Trophoblast cell (in vitro differentiated cells and primary cell): ENCODE results near the gene CDKAL1.
"Not testable (repeated sequence)": the region's sequence is repeated elsewhere in the genome, so short reads cannot be mapped to it uniquely, and the experiment has no call there.

Experiments used
- DNase-seq, 2 donors: peaks; one replicate each; pipeline ENCODE4 v3.0.0-alpha.2; 2016
- H2AFZ ChIP-seq: 2 replicates; pipeline ENCODE4 v1.6.1; 2013; ENCODE audit warnings: low read length, moderate library complexity, mild to moderate bottlenecking; ENCODE audit not compliant: insufficient read depth, poor library complexity
- H2AK5ac ChIP-seq: 2 replicates; pipeline ENCODE4 v1.6.1; 2013; ENCODE audit warnings: mild to moderate bottlenecking, low read length
- H2BK120ac ChIP-seq: 2 replicates; pipeline ENCODE4 v1.6.1; 2013; ENCODE audit warnings: low read length, mild to moderate bottlenecking, moderate library complexity; ENCODE audit not compliant: insufficient read depth, poor library complexity
- H2BK12ac ChIP-seq: 2 replicates; pipeline ENCODE4 v1.6.1; 2013; ENCODE audit warnings: mild to moderate bottlenecking, low read length, moderate library complexity
- H2BK5ac ChIP-seq: 2 replicates; pipeline ENCODE4 v1.6.1; 2013; ENCODE audit warnings: low read length, low read depth, moderate library complexity, mild to moderate bottlenecking; ENCODE audit not compliant: poor library complexity
- H3K14ac ChIP-seq: 2 replicates; pipeline ENCODE4 v1.6.1; 2013; ENCODE audit warnings: mild to moderate bottlenecking, low read length
- H3K18ac ChIP-seq: 2 replicates; pipeline ENCODE4 v1.6.1; 2013; ENCODE audit warnings: mild to moderate bottlenecking, low read length
- H3K23ac ChIP-seq: 2 replicates; pipeline ENCODE4 v1.6.1; 2013; ENCODE audit warnings: low read length
- H3K27ac ChIP-seq: 2 replicates; pipeline ENCODE4 v1.5.1; 2013; ENCODE audit warnings: low read depth, mild to moderate bottlenecking, inconsistent platforms, low read length, moderate library complexity
- H3K27me3 ChIP-seq: 2 replicates; pipeline ENCODE4 v1.6.1; 2013; ENCODE audit warnings: inconsistent platforms, mild to moderate bottlenecking, low read length, moderate library complexity; ENCODE audit not compliant: insufficient read depth
- H3K36me3 ChIP-seq, 2 experiments: 1 replicate in 1 of 2; 2 replicates in 1 of 2; pipeline ENCODE4 v1.6.1; 2013; ENCODE audit warnings: low read length in 2 of 2, mild to moderate bottlenecking in 2 of 2, moderate library complexity in 1 of 2; ENCODE audit not compliant: insufficient read depth in 2 of 2, control insufficient read depth in 1 of 2
- H3K4ac ChIP-seq: 2 replicates; pipeline ENCODE4 v1.6.1; 2013; ENCODE audit warnings: low read depth, mild to moderate bottlenecking, low read length, moderate library complexity
- H3K4me1 ChIP-seq, 2 experiments: 1 replicate in 1 of 2; 2 replicates in 1 of 2; pipeline ENCODE4 v1.6.1; 2013; ENCODE audit warnings: low read length in 2 of 2, mild to moderate bottlenecking in 2 of 2, moderate library complexity in 1 of 2; ENCODE audit not compliant: insufficient read depth in 2 of 2, control insufficient read depth in 1 of 2
- H3K4me2 ChIP-seq: 2 replicates; pipeline ENCODE4 v1.6.1; 2013; ENCODE audit warnings: inconsistent platforms, mild to moderate bottlenecking, low read length, moderate library complexity
- H3K4me3 ChIP-seq: 2 replicates; pipeline ENCODE4 v1.5.1; 2013; ENCODE audit warnings: mild to moderate bottlenecking, low read depth, low read length, inconsistent platforms
- H3K79me1 ChIP-seq: one replicate; pipeline ENCODE4 v1.6.1; 2013; ENCODE audit warnings: low read length
- H3K79me2 ChIP-seq: 2 replicates; pipeline ENCODE4 v1.6.1; 2013; ENCODE audit warnings: low read length, mild to moderate bottlenecking; ENCODE audit not compliant: control insufficient read depth, insufficient read depth, poor library complexity
- H3K9ac ChIP-seq: 2 replicates; pipeline ENCODE4 v1.6.1; 2013; ENCODE audit warnings: mild to moderate bottlenecking, low read length
- H3K9me3 ChIP-seq: 2 replicates; pipeline ENCODE4 v1.6.1; 2013; ENCODE audit warnings: low read depth, mild to moderate bottlenecking, control low read depth, inconsistent platforms, low read length; ENCODE audit not compliant: insufficient read depth
- H4K12ac ChIP-seq: 2 replicates; pipeline ENCODE4 v1.6.1; 2013; ENCODE audit warnings: low read depth, mild to moderate bottlenecking, low read length, moderate library complexity
- H4K8ac ChIP-seq: 2 replicates; pipeline ENCODE4 v1.6.1; 2013; ENCODE audit warnings: low read depth, mild to moderate bottlenecking, low read length, moderate library complexity
- H4K91ac ChIP-seq: one replicate; pipeline ENCODE4 v1.6.1; 2013; ENCODE audit warnings: low read depth, mild to moderate bottlenecking, low read length, moderate library complexity
- WGBS: extraction: QIAGEN DNeasy Blood & Tissue Kit; methylation state at CpG from one replicate; pipeline ENCODE4 v1.1.7; 2013; ENCODE audit warnings: missing lambda C conversion rate; ENCODE audit not compliant: insufficient read length, insufficient coverage; ENCODE audit errors: extremely low coverage; 5-methylcytosine and 5-hydroxymethylcytosine counted together

Gene CDKAL1

DNA sequence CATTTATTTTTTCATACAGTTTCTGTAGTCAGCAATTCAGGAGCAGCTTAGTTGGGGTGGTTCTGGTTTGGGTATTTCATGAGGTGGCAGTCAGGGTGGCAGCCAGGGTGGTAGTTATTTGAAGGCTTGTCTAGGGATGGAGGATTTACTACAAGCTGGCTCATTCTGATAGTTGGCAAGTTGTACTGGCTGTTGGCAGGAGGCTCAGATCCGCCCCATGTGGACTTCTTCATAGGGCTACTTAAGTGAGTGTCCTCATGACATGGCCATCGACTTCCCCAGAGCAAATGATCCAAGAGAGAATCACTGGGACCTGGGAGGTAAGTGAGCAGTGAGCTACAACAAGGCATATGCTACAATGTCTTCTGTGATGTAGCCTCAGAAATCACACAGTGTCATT, 22.4 kb upstream of the CDKAL1 start:
- Histone ChIP-seq H2BK120ac (no peak overlapping the region), H3K4ac (no peak overlapping the region), H3K9ac (no peak overlapping the region), H3K79me1 (no peaks in the 10 kb centered on the region), H3K4me1 (no peaks in the 10 kb centered on the region), H4K12ac (no peak overlapping the region), H3K36me3 (no peaks in the 10 kb centered on the region), H4K91ac (no peak overlapping the region), H2AK5ac (no peak overlapping the region), H3K9me3 (no peaks in the 10 kb centered on the region), H2AFZ (no peak overlapping the region), H3K4me2 (no peak overlapping the region), H4K8ac (no peak overlapping the region), H2BK12ac (no peak overlapping the region), H3K14ac (no peak overlapping the region), H2BK5ac (no peak overlapping the region), H3K27ac (no peak overlapping the region), H3K4me3 (no peak overlapping the region), H3K27me3 (no peaks in the 10 kb centered on the region), H3K79me2 (no peaks in the 10 kb centered on the region), H3K18ac (no peak overlapping the region), H3K23ac (no peak overlapping the region)
- no CpG with 5 or more reads among the region's 2 CpGs for WGBS
- DNase-seq = no peak

DNA sequence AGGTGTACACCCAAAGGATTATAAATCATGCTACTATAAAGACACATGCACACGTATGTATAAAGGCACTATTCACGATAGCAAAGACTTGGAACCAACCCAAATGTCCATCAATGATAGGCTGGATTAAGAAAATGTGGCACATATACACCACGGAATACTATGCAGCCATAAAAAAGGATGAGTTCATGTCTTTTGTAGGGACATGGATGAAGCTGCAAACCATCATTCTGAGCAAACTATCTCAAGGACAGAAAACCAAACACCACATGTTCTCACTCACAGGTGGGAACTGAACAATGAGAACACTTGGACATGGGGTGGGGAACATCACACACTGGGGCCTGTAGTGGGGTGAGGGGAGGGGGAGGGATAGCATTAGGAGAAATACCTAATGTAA, 9.0 kb upstream of the CDKAL1 start:
- H3K9ac ChIP-seq, DNase-seq, H3K23ac ChIP-seq, H3K9me3 ChIP-seq, H4K91ac ChIP-seq, H3K27me3 ChIP-seq, H3K18ac ChIP-seq, H2AK5ac ChIP-seq, H2BK5ac ChIP-seq, H3K4me2 ChIP-seq, H3K4ac ChIP-seq, H3K79me1 ChIP-seq, H3K4me3 ChIP-seq, H4K8ac ChIP-seq, H2BK12ac ChIP-seq, H3K14ac ChIP-seq, H4K12ac ChIP-seq, H3K79me2 ChIP-seq, H2BK120ac ChIP-seq, H2AFZ ChIP-seq, H3K36me3 ChIP-seq, H3K4me1 ChIP-seq, H3K27ac ChIP-seq: not testable (repeated sequence)
- WGBS = no CpG with 5 or more reads among the region's 3 CpGs

DNA sequence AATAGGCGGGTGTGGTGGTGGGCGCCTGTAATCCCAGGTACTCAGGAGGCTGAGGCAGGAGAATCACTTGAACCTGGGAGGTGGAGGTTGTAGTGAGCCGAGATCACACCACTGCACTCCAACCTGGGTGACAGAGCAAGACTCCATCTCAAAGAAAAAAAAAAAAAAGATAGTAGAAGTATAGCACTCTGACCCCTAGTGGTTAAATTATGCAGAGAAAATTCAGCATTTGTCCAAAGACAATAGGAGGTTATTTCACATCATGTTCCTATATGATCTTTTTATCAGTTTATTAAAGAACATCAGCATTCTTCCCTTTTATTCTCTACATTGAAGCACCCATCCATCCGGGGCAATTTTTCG, 5.2 kb upstream of the CDKAL1 start:
- not testable (repeated sequence) for H4K91ac ChIP-seq, H3K36me3 ChIP-seq, H3K79me1 ChIP-seq, H3K27me3 ChIP-seq, H3K4me2 ChIP-seq, H3K23ac ChIP-seq, H3K9ac ChIP-seq, H2BK12ac ChIP-seq, H2BK5ac ChIP-seq, H3K18ac ChIP-seq, H2AK5ac ChIP-seq, H3K27ac ChIP-seq, H3K9me3 ChIP-seq, H3K79me2 ChIP-seq, H3K4me1 ChIP-seq, H4K8ac ChIP-seq, H3K14ac ChIP-seq, H2BK120ac ChIP-seq, H2AFZ ChIP-seq, H3K4ac ChIP-seq, H4K12ac ChIP-seq, H3K4me3 ChIP-seq
- DNase-seq = peak in 1 of 2 donors; percentile 85
- no CpG with 5 or more reads among the region's 5 CpGs for WGBS

DNA sequence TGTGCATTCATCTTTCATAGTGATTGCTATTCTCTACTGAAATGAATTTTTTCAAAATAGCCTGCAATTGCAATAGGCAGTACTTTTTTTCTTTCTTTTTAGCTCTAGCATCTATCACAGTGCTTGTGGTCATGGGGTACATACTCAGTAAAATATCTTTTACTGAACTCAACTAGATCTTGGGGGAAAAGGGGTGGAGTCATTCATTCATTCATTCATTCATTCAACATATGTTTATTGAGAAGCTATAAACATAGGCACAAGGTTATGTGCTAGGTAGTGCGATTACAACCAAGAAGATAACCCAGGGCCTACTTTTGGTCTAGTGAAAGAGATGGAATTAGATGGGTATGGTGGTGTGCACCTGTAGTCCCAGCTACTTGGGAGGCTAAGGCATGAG, 1.4 kb upstream of the CDKAL1 start:
- no peak overlapping the region for H2AFZ ChIP-seq
- no peak overlapping the region for H3K23ac ChIP-seq
- no peak overlapping the region for H3K9ac ChIP-seq
- H3K4me2 ChIP-seq = no peak overlapping the region
- no peak for DNase-seq
- no CpG with 5 or more reads among the region's 1 CpG for WGBS
- H3K27me3 ChIP-seq = no peaks in the 10 kb centered on the region
- H2BK5ac ChIP-seq = no peak overlapping the region
- H4K12ac ChIP-seq = no peak overlapping the region
- H2BK12ac ChIP-seq = no peak overlapping the region
- H4K91ac ChIP-seq = no peak overlapping the region
- H2BK120ac ChIP-seq = no peak overlapping the region
- no peak overlapping the region for H3K18ac ChIP-seq
- no peaks in the 10 kb centered on the region for H3K9me3 ChIP-seq
- peaks cover 2 to 3% of the 10 kb centered on the region in 2 experiments for H3K4me1 ChIP-seq
- H3K79me2 ChIP-seq = no peaks in the 10 kb centered on the region
- no peak overlapping the region for H3K14ac ChIP-seq
- no peak overlapping the region for H3K4ac ChIP-seq
- H4K8ac ChIP-seq = no peak overlapping the region
- H2AK5ac ChIP-seq = no peak overlapping the region
- H3K36me3 ChIP-seq = no peaks in the 10 kb centered on the region
- H3K4me3 ChIP-seq = no peak overlapping the region
- no peak overlapping the region for H3K27ac ChIP-seq
- peaks cover 3% of the 10 kb centered on the region for H3K79me1 ChIP-seq
